ENCODE measurements around the gene CCDC117.
"Not testable (repeated sequence)": the region's sequence is repeated elsewhere in the genome, so short reads cannot be mapped to it uniquely, and the experiment has no call there.

DNA sequence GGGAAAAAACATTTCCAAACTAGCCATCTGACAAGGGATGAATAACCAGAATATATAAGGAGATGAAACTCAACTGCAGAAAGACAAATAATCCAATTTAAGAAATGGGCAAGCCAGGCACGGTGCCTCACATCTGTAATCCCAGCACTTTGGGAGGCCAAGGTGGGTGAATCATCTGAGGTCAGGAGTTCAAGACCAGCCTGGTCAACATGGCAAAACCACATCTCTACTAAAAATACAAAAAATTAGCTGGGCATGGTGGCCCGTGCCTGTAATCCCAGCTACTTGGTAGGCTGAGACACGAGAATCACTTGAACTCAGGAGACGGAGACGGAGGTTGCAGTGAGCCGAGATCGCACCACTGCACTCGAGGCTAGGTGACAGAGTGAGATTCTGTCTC is 33.6 kb upstream of the CCDC117 start:
- TF ChIP-seq, protein P1, sequence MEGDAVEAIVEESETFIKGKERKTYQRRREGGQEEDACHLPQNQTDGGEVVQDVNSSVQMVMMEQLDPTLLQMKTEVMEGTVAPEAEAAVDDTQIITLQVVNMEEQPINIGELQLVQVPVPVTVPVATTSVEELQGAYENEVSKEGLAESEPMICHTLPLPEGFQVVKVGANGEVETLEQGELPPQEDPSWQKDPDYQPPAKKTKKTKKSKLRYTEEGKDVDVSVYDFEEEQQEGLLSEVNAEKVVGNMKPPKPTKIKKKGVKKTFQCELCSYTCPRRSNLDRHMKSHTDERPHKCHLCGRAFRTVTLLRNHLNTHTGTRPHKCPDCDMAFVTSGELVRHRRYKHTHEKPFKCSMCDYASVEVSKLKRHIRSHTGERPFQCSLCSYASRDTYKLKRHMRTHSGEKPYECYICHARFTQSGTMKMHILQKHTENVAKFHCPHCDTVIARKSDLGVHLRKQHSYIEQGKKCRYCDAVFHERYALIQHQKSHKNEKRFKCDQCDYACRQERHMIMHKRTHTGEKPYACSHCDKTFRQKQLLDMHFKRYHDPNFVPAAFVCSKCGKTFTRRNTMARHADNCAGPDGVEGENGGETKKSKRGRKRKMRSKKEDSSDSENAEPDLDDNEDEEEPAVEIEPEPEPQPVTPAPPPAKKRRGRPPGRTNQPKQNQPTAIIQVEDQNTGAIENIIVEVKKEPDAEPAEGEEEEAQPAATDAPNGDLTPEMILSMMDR (IDR thresholded peaks at IDR 0.05), result not testable (repeated sequence)
- not testable (repeated sequence) for TF ChIP-seq ZFX (IDR thresholded peaks at IDR 0.05; ENCODE audit: borderline replicate concordance)
